GM12874 (cell line): ENCODE data around the gene HSD17B1.

Experiments used
- CTCF ChIP-seq: IDR thresholded peaks from 2 replicates; pipeline ENCODE4 v1.5.1; 2011; ENCODE audit warnings: low read depth, mild to moderate bottlenecking, control low read depth, low read length, moderate library complexity; ENCODE audit not compliant: insufficient read depth

The HSD17B1 gene

GRCh38 chr17:42512733-42513251 lies 39.9 kb upstream of the HSD17B1 start:
- no peak for TF ChIP-seq CTCF

- TF ChIP-seq CTCF: no peak
Observed at GRCh38 chr17:42513686-42514085, 39.0 kb upstream of the HSD17B1 start.

- no peak for TF ChIP-seq CTCF
Observed at GRCh38 chr17:42514279-42514678, 38.4 kb upstream of the HSD17B1 start.

GRCh38 chr17:42514867-42515266 lies 37.9 kb upstream of the HSD17B1 start:
- no peak for TF ChIP-seq CTCF

- TF ChIP-seq CTCF: peak; percentile 91
Observed at GRCh38 chr17:42517516-42517915, 35.2 kb upstream of the HSD17B1 start.

GRCh38 chr17:42518046-42518754 lies 34.5 kb upstream of the HSD17B1 start:
- no peak for TF ChIP-seq CTCF

- no peak for TF ChIP-seq CTCF
Observed at GRCh38 chr17:42518755-42519545, 33.8 kb upstream of the HSD17B1 start.
